SW 1271 (cell line): Measurements from ENCODE around the gene MAGEB3.
A peak's percentile ranks its signal among the peaks of the same experiment; 100 is the strongest.

Experiments used
- DNase-seq, 2 experiments: peaks; one replicate each; lab custom pipeline; 2025; lab: John Stamatoyannopoulos, UW

The MAGEB3 gene

DNA sequence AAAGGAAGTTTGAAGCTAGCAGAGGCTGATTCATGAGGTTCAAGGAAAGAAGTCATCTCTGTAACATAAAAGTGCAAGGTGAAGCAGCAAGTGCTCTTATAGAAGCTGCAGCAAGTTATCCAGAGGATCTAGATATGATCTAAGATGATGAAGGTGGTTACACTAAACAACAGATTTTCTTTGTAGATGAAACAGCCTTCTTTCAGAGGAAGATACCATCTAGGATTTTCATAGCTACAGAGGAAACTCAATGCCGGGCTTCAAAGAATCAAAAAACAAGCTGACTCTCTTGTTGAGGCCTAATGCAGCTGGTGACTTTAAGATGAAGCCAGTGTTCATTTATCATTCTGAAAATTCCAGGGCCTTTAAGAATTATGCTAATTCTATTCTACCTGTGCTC lies 50.0 kb downstream of the MAGEB3 start:
- no peak for DNase-seq

DNA sequence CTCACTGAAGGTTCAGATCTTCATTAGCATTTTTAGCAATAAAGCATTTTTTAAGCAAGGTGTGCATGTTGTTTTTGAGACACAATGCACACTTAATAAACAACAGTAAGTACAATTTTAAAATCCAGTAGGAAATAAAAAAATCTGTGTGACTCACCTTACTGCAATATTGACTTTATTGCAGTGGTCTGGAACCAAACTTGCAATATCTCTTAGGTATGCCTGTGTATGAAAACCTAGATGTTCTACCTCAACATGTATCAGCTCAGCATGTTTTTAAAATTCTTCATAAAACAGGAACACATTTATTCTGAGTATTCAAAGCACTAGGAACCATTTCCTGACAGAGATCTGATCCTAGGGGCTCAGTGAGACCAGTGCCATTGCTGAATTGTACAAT lies 52.1 kb downstream of the MAGEB3 start:
- DNase-seq, result no peak

DNA sequence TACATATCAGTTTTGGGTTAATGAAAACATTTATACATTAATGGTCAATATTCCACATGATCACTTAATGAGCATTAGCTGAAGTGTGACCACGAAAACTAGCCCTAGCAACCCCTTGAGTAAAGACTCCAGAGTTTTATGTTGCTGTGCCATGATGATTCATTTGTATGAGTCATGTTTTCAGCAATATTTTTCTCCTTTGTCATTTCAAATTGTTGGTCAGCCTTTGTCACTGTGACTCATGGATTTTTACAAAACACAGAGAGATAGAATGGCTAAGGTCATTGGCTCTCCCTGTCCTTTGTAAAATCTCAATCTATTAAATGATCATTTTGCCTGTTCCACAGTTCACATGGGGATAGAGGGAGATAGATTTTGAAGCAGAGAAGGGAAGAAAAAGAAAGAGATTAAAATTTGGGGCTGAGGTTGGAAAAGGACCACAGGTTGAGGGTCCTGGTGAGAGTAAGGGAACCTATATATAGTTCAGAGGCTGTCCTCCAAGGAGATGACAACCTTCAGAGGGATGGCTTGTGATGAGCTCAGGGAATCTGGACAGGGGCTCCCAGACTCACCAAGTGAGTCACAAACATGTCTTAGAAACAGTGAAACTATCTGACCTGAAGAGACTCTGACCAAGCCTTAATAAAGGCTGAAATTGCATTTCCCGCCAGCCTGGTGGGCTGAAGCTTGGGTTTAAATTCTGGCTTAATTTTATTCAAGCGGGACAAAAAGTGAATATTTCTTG lies 53.2 kb downstream of the MAGEB3 start:
- peak; percentile 8 to 64 for DNase-seq
